Measurements from ENCODE around the gene S100A10. TPM values are rescaled to one million over a fixed set of nuclear protein-coding genes. Genes with fewer than 3 reads are reported as not detected.

Gene S100A10
- total RNA-seq, 2 experiments from 2014 or later: 208 to 220 TPM

DNA sequence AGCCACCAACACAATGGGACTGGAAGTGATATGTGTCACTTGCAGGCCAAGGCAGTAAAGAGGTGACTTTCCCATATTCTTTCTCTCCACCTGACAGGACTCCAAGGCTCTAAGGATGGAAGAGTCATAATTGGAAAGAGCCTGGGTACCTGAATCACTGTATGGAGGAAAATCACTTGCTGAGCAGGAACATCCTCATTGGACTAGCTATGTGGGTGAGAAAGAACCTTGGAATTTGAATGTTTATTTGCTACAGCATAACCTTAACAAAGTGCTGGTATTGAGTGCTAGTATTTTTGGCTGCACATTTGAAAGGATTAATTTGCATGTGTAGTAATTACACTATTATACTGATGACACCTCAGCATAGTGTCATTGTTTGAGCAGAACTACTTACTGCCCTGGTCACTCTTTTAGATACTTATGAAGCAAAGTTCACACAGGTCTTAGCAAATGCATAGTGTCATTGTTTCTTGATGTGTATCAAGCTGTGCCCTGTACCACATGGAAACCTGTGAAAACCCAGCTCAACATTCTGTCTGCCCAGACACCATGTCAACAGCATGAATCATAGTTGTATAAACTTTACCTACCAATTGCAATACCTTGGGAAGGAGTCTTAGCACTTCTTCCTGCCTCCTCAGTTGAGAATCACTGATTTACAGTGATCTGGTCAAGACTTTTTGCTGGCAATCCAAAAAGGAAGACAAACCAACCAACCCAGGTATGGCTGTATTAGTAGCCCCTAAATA, 5.1 kb upstream of the S100A10 start:
- ATAC-seq (no peak), DNase-seq (no peak)
- ChIA-PET CTCF (interaction anchor here (0.9 to 13.5 kb wide), 8 partner anchors 16 to 111 kb away, joined by 3 to 321 read pairs (median 63); no protein-coding TSS in a partner anchor), POLR2A (interaction anchor here (0.6 to 1.2 kb wide), 3 partner anchors 11 to 37 kb away, joined by 3 read pairs; no protein-coding TSS in a partner anchor)
- Mint-ChIP-seq H3K27me3 (peaks cover 6% of the 10 kb centered on the region), H3K9me3 (no peaks in the 10 kb centered on the region), H3K4me1 (ENCODE audit: low read depth) (peaks cover 14% of the 10 kb centered on the region), H3K4me3 (no peak overlapping the region), H3K27ac (no peak overlapping the region), H3K36me3 (ENCODE audit: low read depth) (no peaks in the 10 kb centered on the region)
- intact Hi-C loops (cut with micrococcal nuclease): loop anchor here (2.0 to 5.0 kb wide), 2 partner anchors 32 to 66 kb away; no protein-coding TSS in a partner anchor
- TF ChIP-seq, protein P1, sequence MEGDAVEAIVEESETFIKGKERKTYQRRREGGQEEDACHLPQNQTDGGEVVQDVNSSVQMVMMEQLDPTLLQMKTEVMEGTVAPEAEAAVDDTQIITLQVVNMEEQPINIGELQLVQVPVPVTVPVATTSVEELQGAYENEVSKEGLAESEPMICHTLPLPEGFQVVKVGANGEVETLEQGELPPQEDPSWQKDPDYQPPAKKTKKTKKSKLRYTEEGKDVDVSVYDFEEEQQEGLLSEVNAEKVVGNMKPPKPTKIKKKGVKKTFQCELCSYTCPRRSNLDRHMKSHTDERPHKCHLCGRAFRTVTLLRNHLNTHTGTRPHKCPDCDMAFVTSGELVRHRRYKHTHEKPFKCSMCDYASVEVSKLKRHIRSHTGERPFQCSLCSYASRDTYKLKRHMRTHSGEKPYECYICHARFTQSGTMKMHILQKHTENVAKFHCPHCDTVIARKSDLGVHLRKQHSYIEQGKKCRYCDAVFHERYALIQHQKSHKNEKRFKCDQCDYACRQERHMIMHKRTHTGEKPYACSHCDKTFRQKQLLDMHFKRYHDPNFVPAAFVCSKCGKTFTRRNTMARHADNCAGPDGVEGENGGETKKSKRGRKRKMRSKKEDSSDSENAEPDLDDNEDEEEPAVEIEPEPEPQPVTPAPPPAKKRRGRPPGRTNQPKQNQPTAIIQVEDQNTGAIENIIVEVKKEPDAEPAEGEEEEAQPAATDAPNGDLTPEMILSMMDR (IDR thresholded peaks at IDR 0.05): no peak

DNA sequence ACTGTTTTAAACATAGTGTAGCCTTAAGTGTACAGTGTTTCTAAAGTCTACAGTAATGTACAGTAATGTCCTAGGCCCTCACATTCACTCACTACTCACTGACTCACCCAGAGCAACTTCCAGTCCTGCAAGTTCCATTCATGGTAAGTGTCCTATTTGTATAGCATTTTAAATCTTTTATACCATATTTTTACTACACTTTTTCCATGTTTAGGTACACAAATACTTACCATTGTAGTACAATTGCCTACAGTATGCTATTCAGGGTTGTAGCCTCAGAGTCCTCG, 3.6 kb upstream of the S100A10 start:
- DNase-seq: no peak
- Mint-ChIP-seq H3K27me3 (no peaks in the 10 kb centered on the region), H3K36me3 (ENCODE audit: low read depth) (peaks cover 7% of the 10 kb centered on the region), H3K4me3 (no peak overlapping the region), H3K27ac (no peak overlapping the region), H3K4me1 (ENCODE audit: low read depth) (peaks cover 22% of the 10 kb centered on the region), H3K9me3 (no peaks in the 10 kb centered on the region)
- TF ChIP-seq, protein P1 (IDR thresholded peaks at IDR 0.05): no peak
- intact Hi-C loops (cut with micrococcal nuclease): loop anchor here (1.0 to 5.0 kb wide), 2 partner anchors 29 to 65 kb away; no protein-coding TSS in a partner anchor
- CTCF ChIA-PET: interaction anchor here (7.9 to 13.5 kb wide), 4 partner anchors 15 to 62 kb away, joined by 122 to 321 read pairs (median 239); no protein-coding TSS in a partner anchor
- no peak for ATAC-seq
- POLR2A ChIA-PET: interaction anchor here (1.3 kb wide), 1 partner anchor 14 kb away, joined by 3 read pairs; no protein-coding TSS in a partner anchor

DNA sequence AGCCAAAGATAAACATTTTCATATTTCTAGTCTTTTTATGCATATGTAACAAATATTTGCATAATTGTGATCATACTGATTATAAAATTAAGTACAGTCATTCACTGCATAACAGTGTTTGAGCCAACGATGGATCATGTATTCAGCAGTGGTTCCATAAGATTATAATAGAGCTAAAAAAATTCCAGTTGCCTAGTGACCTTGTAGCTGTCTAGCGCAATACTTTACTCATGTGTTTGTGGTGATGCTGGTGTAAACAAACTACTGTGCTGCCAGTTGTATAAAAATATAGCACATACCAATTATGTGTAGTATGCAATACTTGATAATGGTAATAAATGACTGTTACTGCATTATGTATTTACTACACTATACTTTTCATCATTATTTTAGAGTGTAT, 2.1 kb upstream of the S100A10 start:
- DNase-seq (no peak), ATAC-seq (no peak)
- no peak overlapping the region for H3K27ac Mint-ChIP-seq
- no peaks in the 10 kb centered on the region for H3K27me3 Mint-ChIP-seq
- no peaks in the 10 kb centered on the region for H3K9me3 Mint-ChIP-seq
- intact Hi-C loops (cut with micrococcal nuclease): loop anchor here (5.0 kb wide), 1 partner anchor 63 kb away; no protein-coding TSS in a partner anchor
- H3K36me3 Mint-ChIP-seq (ENCODE audit: low read depth): peaks cover 18% of the 10 kb centered on the region
- H3K4me1 Mint-ChIP-seq (ENCODE audit: low read depth): peaks cover 33% of the 10 kb centered on the region
- no peak overlapping the region for H3K4me3 Mint-ChIP-seq
- POLR2A ChIA-PET: interaction anchor here (1.7 kb wide), 1 partner anchor 25 kb away, joined by 5 read pairs; no protein-coding TSS in a partner anchor
- TF ChIP-seq, protein P1 (IDR thresholded peaks at IDR 0.05): no peak
- CTCF ChIA-PET: interaction anchor here (0.6 to 13.5 kb wide), 14 partner anchors 14 to 138 kb away, joined by 3 to 287 read pairs (median 4); no protein-coding TSS in a partner anchor

DNA sequence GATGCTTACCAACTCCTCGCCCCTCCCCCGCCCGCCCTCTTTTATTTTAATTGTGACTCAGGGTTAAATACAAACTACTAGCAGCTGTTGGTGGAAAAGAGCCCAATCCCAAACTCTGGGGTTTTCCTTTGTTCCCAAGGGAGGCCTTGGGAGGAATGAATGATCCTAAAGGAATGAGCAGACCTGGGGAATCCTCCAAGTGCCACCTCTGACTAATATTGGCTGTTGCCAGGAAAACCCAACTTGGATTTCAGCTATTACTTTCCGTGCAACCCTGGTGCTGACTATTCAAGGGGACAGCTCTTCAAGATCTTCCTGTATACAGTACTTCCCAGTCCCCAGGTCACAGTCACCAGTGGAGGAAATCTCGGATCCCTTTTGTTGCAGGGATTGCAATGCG, 1.3 kb upstream of the S100A10 start:
- Mint-ChIP-seq H3K4me3 (peak overlapping the region; percentile 15), H3K27me3 (no peaks in the 10 kb centered on the region), H3K4me1 (ENCODE audit: low read depth) (peaks cover 41% of the 10 kb centered on the region), H3K9me3 (no peaks in the 10 kb centered on the region), H3K27ac (no peak overlapping the region), H3K36me3 (ENCODE audit: low read depth) (peaks cover 19% of the 10 kb centered on the region)
- TF ChIP-seq, protein P1 (IDR thresholded peaks at IDR 0.05): no peak
- ChIA-PET CTCF (interaction anchor here (1.0 to 13.5 kb wide), 6 partner anchors 13 to 60 kb away, joined by 3 to 287 read pairs (median 56); no protein-coding TSS in a partner anchor), POLR2A (interaction anchor here (1.7 kb wide), 1 partner anchor 24 kb away, joined by 5 read pairs; no protein-coding TSS in a partner anchor)
- DNase-seq (no peak), ATAC-seq (no peak)
- intact Hi-C loops (cut with micrococcal nuclease): loop anchor here (5.0 kb wide), 1 partner anchor 63 kb away; no protein-coding TSS in a partner anchor

Measured in activated CD8-positive, alpha-beta T cell treated with anti-CD3 and anti-CD28 coated beads for 36 hours (primary cell).